ENCODE results near the gene JTB. TPM values are rescaled to one million over a fixed set of nuclear protein-coding genes. Genes with fewer than 3 reads are reported as not detected.
"Not testable (repeated sequence)": the region's sequence is repeated elsewhere in the genome, so short reads cannot be mapped to it uniquely, and the experiment has no call there.

Gene JTB
- 100 to 1,000 TPM; 111 to 124 TPM for total RNA-seq

DNA sequence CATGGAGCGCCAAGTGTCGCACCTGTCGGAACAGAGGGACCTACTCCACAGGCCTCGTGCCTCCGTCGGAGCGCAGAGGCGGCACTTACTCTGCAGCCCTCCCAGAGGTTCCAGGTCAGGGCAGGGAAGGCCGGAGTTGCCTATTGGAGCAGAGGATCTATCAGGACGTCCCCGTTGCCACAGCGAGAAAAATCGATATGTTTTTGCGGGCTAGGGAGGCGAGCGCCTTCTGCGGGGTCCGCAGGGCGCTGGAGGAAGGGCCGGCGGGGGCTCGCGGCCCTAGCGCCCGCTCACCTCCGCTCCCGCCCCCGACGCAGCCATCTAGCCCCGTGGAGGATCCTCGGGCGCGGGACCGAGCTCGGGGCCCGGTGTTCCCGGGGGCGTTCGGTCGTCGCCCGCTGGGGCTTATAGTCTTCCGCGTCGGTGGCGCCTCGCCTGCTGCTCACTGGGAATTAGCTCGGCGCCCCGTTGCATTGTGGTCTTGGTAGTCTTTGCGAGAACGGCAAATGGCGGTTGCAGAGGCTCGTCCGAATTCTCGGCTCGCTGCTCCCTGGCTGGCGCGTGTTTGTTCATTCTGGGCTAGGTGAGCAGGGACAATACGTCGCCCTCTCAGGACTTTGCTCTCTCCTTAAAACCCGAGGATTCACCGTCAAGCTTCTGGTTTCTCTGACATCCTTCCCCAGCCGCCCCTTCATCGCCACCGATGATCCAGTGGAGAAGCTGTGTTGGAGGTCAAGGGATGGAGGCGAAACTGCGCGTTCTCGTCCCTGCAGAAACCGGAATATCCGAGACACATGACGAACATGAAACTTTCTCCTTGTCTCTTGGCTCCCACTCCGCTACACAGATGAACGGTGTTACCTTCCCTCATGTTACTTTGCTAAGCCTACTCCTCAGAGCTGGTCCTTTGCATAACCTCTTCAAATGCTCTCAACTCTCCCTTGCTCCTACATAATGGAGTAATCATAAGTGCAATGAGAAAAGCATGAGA is at the start of gene JTB:
JTB (minus strand) TSS at position 425 of the 991 bp plus-strand sequence; CDS start at position 3, 422 bp downstream.
- ChIA-PET POLR2A (interaction anchor here (0.6 to 1.8 kb wide), 7 partner anchors 10 to 306 kb away, joined by 3 to 9 read pairs (median 3); partner anchors contain the start of genes CREB3L4, CRTC2 and RPS27), CTCF (interaction anchor here (0.5 to 4.8 kb wide), 11 partner anchors 8 to 181 kb away, joined by 3 to 32 read pairs (median 4); partner anchors contain the start of genes CREB3L4, DENND4B, RAB13 and RPS27)
- Mint-ChIP-seq H3K4me3 (peak within 1 kb of the TSS; percentile 97), H3K36me3 (ENCODE audit: low read depth) (peaks cover 38% of the 10 kb centered on the region), H3K9me3 (no peaks in the 10 kb centered on the region), H3K27me3 (no peaks in the 10 kb centered on the region), H3K27ac (peak within 1 kb of the TSS; percentile 92), H3K4me1 (peaks cover 47% of the 10 kb centered on the region)
- DNase-seq = peak; percentile 90

DNA sequence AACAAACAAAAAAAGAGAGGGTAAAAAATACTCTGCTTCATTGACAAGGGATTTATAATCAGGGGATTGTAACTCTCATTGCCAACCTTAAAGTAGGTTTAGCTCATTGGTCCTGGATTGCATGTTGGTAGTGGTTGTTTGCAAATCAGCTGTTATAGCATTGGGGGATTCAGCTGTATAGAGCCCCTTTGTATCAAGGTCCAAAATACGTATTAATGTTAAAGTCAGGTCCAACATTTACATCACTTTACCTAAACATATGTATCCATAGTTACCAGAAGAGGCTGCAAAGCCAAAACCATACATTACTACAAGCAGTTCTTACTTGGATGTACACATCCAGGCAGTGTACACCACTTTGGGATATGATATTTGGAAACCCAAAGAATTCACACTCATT is 42.5 kb upstream of the JTB start:
- no peaks in the 10 kb centered on the region for H3K9me3 Mint-ChIP-seq
- no peaks in the 10 kb centered on the region for H3K36me3 Mint-ChIP-seq (ENCODE audit: low read depth)
- H3K27ac Mint-ChIP-seq = no peak overlapping the region
- ChIA-PET POLR2A (interaction anchor here (0.6 kb wide), 1 partner anchor 25 kb away, joined by 3 read pairs; no protein-coding TSS in a partner anchor), CTCF (no interaction called here)
- H3K4me3 Mint-ChIP-seq = no peak overlapping the region
- no peaks in the 10 kb centered on the region for H3K4me1 Mint-ChIP-seq
- H3K27me3 Mint-ChIP-seq = no peaks in the 10 kb centered on the region
- no peak for DNase-seq

DNA sequence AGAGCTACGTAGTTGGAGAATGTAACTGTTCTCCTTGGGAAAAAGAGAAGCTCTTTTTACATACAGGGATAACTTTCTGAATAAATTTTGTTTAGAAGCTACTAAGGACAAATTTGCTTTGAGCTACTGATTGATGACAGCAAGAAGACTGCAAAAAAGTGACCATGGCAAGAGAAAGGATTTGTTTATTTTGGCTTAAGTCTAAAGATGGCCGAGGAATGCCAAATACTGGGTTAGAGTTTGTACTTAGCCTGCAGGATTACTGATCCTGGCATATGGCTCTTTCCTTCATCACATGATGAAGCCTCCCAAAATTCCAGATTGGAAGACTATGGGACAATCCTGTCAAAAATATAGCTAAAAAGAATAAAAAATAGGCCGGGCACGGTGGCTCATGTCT is 41.8 kb upstream of the JTB start:
- H3K9me3 Mint-ChIP-seq = no peaks in the 10 kb centered on the region
- no peaks in the 10 kb centered on the region for H3K4me1 Mint-ChIP-seq
- H3K4me3 Mint-ChIP-seq = no peak overlapping the region
- no peaks in the 10 kb centered on the region for H3K36me3 Mint-ChIP-seq (ENCODE audit: low read depth)
- ChIA-PET POLR2A (no interaction called here), CTCF (interaction anchor here (1.0 kb wide), 1 partner anchor 1066 kb away, joined by 3 read pairs; no protein-coding TSS in a partner anchor)
- DNase-seq = no peak
- no peak overlapping the region for H3K27ac Mint-ChIP-seq
- no peaks in the 10 kb centered on the region for H3K27me3 Mint-ChIP-seq

DNA sequence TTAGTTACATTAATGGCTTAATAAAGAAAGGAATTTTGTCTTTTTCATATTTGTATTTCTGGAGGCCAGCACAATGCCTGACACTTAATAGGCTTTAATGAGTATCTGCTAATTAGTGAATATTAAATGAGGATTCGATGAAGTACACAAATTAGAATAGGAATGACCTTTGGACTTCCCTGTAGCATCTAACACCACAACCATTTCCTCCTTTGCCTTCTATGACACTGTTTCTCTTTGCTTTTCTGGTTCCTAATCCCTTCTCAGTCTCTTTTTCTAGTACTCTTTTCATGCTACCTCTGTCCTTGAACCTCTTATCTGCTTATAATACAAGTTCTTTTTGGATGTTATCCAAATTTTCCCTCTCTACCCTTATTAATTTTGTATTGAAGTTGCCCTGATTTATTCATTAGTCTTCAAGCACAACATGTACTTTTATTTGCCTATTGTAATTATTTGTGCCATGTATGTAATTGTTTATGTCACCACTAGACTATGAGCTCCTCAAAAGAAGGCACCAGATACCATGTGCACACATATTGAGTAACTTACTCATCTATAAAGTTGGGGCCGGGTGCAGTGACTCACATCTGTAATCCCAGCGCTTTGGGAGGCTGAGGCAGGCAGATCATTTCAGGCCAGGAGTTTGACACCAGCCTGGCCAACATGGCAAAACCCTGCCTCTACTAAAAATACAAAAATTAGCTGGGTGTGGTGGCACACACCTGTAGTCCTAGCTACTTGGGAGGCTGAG is 36.9 kb upstream of the JTB start:
- ChIA-PET CTCF (no interaction called here), POLR2A (no interaction called here)
- H3K9me3 Mint-ChIP-seq = no peaks in the 10 kb centered on the region
- H3K27me3 Mint-ChIP-seq = no peaks in the 10 kb centered on the region
- no peaks in the 10 kb centered on the region for H3K36me3 Mint-ChIP-seq (ENCODE audit: low read depth)
- no peaks in the 10 kb centered on the region for H3K4me1 Mint-ChIP-seq
- H3K27ac Mint-ChIP-seq = no peak overlapping the region
- H3K4me3 Mint-ChIP-seq = no peak overlapping the region
- DNase-seq = no peak

- H3K4me3 Mint-ChIP-seq; H3K36me3 Mint-ChIP-seq (ENCODE audit: low read depth); POLR2A ChIA-PET; H3K27ac Mint-ChIP-seq; CTCF ChIA-PET; H3K27me3 Mint-ChIP-seq; H3K4me1 Mint-ChIP-seq; H3K9me3 Mint-ChIP-seq; DNase-seq: not testable (repeated sequence)
Observed at GRCh38 chr1:154012543-154012942, 35.1 kb upstream of the JTB start.

GRCh38 chr1:154012129-154012528 is 34.7 kb upstream of the JTB start:
- Mint-ChIP-seq H3K9me3 (no peaks in the 10 kb centered on the region), H3K27ac (no peak overlapping the region), H3K27me3 (no peaks in the 10 kb centered on the region), H3K4me1 (no peaks in the 10 kb centered on the region), H3K4me3 (no peak overlapping the region), H3K36me3 (ENCODE audit: low read depth) (no peaks in the 10 kb centered on the region)
- no peak for DNase-seq
- CTCF ChIA-PET = no interaction called here
- POLR2A ChIA-PET = no interaction called here

- H3K27ac Mint-ChIP-seq = no peak overlapping the region
- no peak for DNase-seq
- ChIA-PET CTCF (no interaction called here), POLR2A (no interaction called here)
- no peaks in the 10 kb centered on the region for H3K9me3 Mint-ChIP-seq
- no peaks in the 10 kb centered on the region for H3K27me3 Mint-ChIP-seq
- no peak overlapping the region for H3K4me3 Mint-ChIP-seq
- H3K36me3 Mint-ChIP-seq (ENCODE audit: low read depth) = no peaks in the 10 kb centered on the region
- H3K4me1 Mint-ChIP-seq = no peaks in the 10 kb centered on the region
Observed at GRCh38 chr1:154006136-154006535, 28.7 kb upstream of the JTB start.

DNA sequence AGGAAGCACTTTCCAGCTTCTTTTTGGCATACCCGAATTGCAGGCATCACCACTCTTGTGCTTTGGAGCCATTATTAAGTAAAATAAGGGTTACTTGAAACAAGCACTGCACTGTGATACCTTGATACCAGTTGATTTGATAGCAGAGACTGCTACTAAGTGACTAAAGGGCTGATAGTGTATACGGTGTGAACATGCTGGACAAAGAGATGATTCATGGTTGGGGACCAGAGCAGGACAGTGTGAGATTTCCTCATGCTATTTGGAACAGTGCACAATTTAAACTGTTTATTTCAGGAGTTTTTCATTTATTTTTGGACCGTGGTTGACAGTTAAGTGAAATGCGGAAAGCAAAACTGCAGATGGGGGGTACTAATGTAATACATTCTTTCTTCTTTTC is 22.9 kb upstream of the JTB start:
- no peak for DNase-seq
- H3K27ac Mint-ChIP-seq = no peak overlapping the region
- CTCF ChIA-PET = interaction anchor here (0.6 to 1.2 kb wide), 3 partner anchors 9 to 907 kb away, joined by 3 to 5 read pairs (median 4); no protein-coding TSS in a partner anchor
- no peaks in the 10 kb centered on the region for H3K27me3 Mint-ChIP-seq
- H3K4me3 Mint-ChIP-seq = no peak overlapping the region
- peaks cover 5% of the 10 kb centered on the region for H3K36me3 Mint-ChIP-seq (ENCODE audit: low read depth)
- POLR2A ChIA-PET = no interaction called here
- no peaks in the 10 kb centered on the region for H3K9me3 Mint-ChIP-seq
- H3K4me1 Mint-ChIP-seq = no peaks in the 10 kb centered on the region

GRCh38 chr1:153996882-153997281 is 19.4 kb upstream of the JTB start:
- H3K36me3 Mint-ChIP-seq (ENCODE audit: low read depth) = peaks cover 28% of the 10 kb centered on the region
- CTCF ChIA-PET = interaction anchor here (0.7 kb wide), 1 partner anchor 234 kb away, joined by 3 read pairs; no protein-coding TSS in a partner anchor
- H3K4me3 Mint-ChIP-seq, H3K27me3 Mint-ChIP-seq, H3K27ac Mint-ChIP-seq, H3K4me1 Mint-ChIP-seq, H3K9me3 Mint-ChIP-seq, DNase-seq: not testable (repeated sequence)
- POLR2A ChIA-PET = interaction anchor here (0.6 kb wide), 1 partner anchor 31 kb away, joined by 3 read pairs; no protein-coding TSS in a partner anchor

DNA sequence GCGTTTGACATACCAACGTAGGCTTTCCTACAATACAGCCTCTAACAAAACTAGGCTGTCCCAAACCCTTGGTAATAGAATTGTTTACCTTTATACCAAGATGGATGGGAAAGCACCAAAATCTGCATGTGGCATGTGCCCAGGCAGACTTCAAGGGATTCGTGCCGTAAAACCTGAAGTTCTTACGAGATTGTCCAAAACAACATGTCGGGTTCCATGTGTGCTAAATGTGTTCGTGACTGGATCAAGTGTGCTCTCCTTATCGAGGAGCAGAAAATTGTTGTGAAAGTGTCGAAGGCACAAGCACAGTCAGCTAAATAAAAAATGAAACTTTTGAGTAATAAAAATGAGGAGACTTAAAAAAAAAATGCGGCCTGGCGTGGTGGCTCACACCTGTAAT is 18.2 kb upstream of the JTB start:
- no peak overlapping the region for H3K4me3 Mint-ChIP-seq

DNA sequence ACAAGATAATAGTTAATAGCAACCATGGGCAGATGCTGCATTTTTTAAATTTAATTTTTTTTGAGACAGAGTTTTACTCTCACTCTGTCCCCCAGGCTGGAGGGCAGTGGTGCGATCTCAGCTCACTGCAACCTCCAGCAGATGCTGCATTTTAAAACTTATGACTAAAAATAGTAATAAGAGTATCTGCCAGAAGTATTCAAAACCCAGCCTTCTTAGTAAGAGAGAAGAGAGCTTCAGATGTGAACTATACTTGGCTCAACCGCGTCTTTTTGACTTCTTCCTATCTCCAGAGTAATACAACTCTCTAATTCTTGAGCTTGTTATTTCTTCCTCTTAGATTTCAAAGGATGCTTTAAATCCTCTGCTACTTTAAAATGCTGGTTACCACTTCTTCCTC is 17.7 kb upstream of the JTB start:
- Mint-ChIP-seq H3K27me3 (no peaks in the 10 kb centered on the region), H3K27ac (no peak overlapping the region), H3K9me3 (no peaks in the 10 kb centered on the region), H3K36me3 (ENCODE audit: low read depth) (peaks cover 37% of the 10 kb centered on the region), H3K4me1 (peaks cover 20% of the 10 kb centered on the region), H3K4me3 (no peak overlapping the region)
- ChIA-PET POLR2A (interaction anchor here (0.6 to 0.7 kb wide), 2 partner anchors 25 to 89 kb away, joined by 3 to 7 read pairs; no protein-coding TSS in a partner anchor), CTCF (interaction anchor here (1.0 to 1.1 kb wide), 2 partner anchors 8 to 9 kb away, joined by 3 read pairs; no protein-coding TSS in a partner anchor)
- no peak for DNase-seq

More for the DNA sequence above, 18.2 kb upstream of the JTB start:
- ChIA-PET POLR2A (interaction anchor here (0.7 kb wide), 1 partner anchor 25 kb away, joined by 3 read pairs; no protein-coding TSS in a partner anchor), CTCF (interaction anchor here (1.0 to 1.1 kb wide), 2 partner anchors 9 kb away, joined by 3 read pairs; no protein-coding TSS in a partner anchor)
- no peak for DNase-seq
- H3K9me3 Mint-ChIP-seq = no peaks in the 10 kb centered on the region
- no peaks in the 10 kb centered on the region for H3K27me3 Mint-ChIP-seq
- H3K4me1 Mint-ChIP-seq = peaks cover 17% of the 10 kb centered on the region
- no peak overlapping the region for H3K27ac Mint-ChIP-seq
- peaks cover 37% of the 10 kb centered on the region for H3K36me3 Mint-ChIP-seq (ENCODE audit: low read depth)

DNA sequence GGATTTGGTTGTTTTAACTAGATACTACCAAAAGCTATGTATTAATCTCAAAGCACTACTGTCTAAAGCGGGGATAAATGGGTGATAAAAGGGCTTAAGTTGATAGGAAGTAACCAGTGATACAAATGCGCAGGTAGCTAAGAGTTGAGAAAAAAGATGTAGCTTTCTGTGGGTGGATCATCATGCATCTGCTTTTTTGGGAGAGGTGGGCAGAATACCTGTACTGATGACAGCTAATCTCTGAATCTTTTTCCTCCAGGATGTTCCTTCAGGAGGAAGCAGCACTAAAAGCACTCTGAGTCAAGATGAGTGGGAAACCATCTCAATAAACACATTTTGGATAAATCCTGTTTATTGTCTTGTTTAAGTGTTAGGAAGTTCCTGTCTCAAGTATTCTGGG is 14.3 kb upstream of the JTB start:
- no peaks in the 10 kb centered on the region for H3K9me3 Mint-ChIP-seq
- H3K27me3 Mint-ChIP-seq = no peaks in the 10 kb centered on the region
- CTCF ChIA-PET = interaction anchor here (0.6 to 1.8 kb wide), 2 partner anchors 184 to 320 kb away, joined by 3 to 4 read pairs; no protein-coding TSS in a partner anchor
- H3K4me1 Mint-ChIP-seq = peaks cover 30% of the 10 kb centered on the region
- POLR2A ChIA-PET = interaction anchor here (0.9 kb wide), 1 partner anchor 221 kb away, joined by 3 read pairs; no protein-coding TSS in a partner anchor
- peak overlapping the region; percentile 87 for H3K4me3 Mint-ChIP-seq
- peak overlapping the region; percentile 96 for H3K27ac Mint-ChIP-seq
- DNase-seq = no peak
- peaks cover 37% of the 10 kb centered on the region for H3K36me3 Mint-ChIP-seq (ENCODE audit: low read depth)
